ENCODE measurements around the gene MAN2A1. TPM values are rescaled to one million over a fixed set of nuclear protein-coding genes. Genes with fewer than 3 reads are reported as not detected.

The MAN2A1 gene
- total RNA-seq, 6 experiments from 2014 or later: 48.1 to 68.8 (median 61.9) TPM

DNA sequence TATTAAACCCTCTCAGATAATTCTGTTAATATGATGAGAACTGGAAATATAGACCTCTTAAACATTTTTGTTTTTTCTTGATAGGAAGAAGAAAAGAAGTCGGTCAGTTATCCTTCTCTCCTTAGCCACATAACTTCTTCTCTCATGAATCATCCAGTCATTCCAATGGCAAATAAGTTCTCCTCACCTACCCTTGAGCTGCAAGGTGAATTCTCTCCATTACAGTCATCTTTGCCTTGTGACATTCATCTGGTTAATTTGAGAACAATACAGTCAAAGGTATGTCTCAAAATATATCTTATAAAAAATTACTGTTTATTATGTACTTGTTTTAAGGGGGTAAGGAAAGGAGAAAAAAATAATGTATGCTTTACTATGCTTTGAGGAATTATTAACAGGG is 165.3 kb downstream of the MAN2A1 start:
- Histone ChIP-seq H3K9me3 (no peaks in the 10 kb centered on the region), H3K4me3 (no peak overlapping the region), H3K27me3 (no peaks in the 10 kb centered on the region), H3K4me1 (no peaks in the 10 kb centered on the region), H3K27ac (no peak overlapping the region), H3K36me3 (peaks cover 0 to 27% (median 5%) of the 10 kb centered on the region in 4 donors)
- intact Hi-C loops (cut with DNase I): no loop called here
- TF ChIP-seq CTCF (IDR thresholded peaks at IDR 0.05) (no peak), POLR2A (IDR thresholded peaks at IDR 0.05) (no peak)
- 94% methylated on average over 1 of the region's 1 CpG for WGBS (ENCODE audit: insufficient coverage, low coverage, low lambda C conversion rate, missing lambda C conversion rate)
- DNase-seq (no peak), ATAC-seq (no peak)

- peaks cover 0 to 26% (median 5%) of the 10 kb centered on the region in 4 donors for H3K36me3 ChIP-seq
- no peak overlapping the region for H3K4me3 ChIP-seq
- H3K9me3 ChIP-seq: no peaks in the 10 kb centered on the region
- peak; percentile 37 to 80 (median 63) for ATAC-seq
- intact Hi-C loops (cut with DNase I): no loop called here
- TF ChIP-seq CTCF (IDR thresholded peaks at IDR 0.05) (no peak), POLR2A (IDR thresholded peaks at IDR 0.05) (no peak)
- peak in 1 of 3 donors; percentile 30 for DNase-seq
- H3K27ac ChIP-seq: no peak overlapping the region
- no peaks in the 10 kb centered on the region for H3K4me1 ChIP-seq
- H3K27me3 ChIP-seq: no peaks in the 10 kb centered on the region
- 63% methylated on average over 7 of the region's 8 CpGs for WGBS (ENCODE audit: insufficient coverage, low coverage, low lambda C conversion rate, missing lambda C conversion rate)
Measured at GRCh38 chr5:109857405-109858031, 167.8 kb downstream of the MAN2A1 start.

GRCh38 chr5:109859537-109859936 is 169.8 kb downstream of the MAN2A1 start:
- no peak for DNase-seq
- Histone ChIP-seq H3K36me3 (peaks cover 0 to 27% (median 4%) of the 10 kb centered on the region in 4 donors), H3K4me3 (no peak overlapping the region), H3K4me1 (no peaks in the 10 kb centered on the region), H3K27ac (no peak overlapping the region), H3K27me3 (no peaks in the 10 kb centered on the region), H3K9me3 (no peaks in the 10 kb centered on the region)
- TF ChIP-seq CTCF (IDR thresholded peaks at IDR 0.05): no peak
- no peak for TF ChIP-seq POLR2A (IDR thresholded peaks at IDR 0.05)
- intact Hi-C loops (cut with DNase I): no loop called here
- ATAC-seq: no peak

DNA sequence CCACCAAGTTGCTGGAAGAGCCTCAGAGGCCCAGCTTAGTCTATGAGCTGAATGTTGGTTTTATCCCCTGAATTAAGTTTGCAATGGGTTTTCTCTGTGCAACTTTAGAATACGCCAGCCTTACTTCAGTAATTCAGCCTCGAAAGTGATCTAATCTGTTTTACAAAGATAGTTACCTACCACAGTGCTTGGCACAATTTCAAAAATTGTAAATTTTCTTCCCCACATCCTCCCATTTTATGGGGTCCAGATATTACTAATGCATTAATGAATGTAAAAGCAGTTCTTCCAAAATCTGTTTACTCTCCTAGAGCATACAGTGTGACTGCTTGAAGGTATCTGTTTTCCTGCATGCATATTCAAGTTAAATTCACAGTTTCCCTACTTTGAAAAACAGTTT is 172.6 kb downstream of the MAN2A1 start:
- DNase-seq (no peak), ATAC-seq (no peak)
- 94% methylated on average over 2 of the region's 2 CpGs for WGBS (ENCODE audit: insufficient coverage, low coverage, low lambda C conversion rate, missing lambda C conversion rate)
- Histone ChIP-seq H3K36me3 (peaks cover 0 to 24% (median 10%) of the 10 kb centered on the region in 4 donors), H3K27ac (no peak overlapping the region), H3K4me1 (no peaks in the 10 kb centered on the region), H3K4me3 (no peak overlapping the region), H3K9me3 (no peaks in the 10 kb centered on the region), H3K27me3 (no peaks in the 10 kb centered on the region)
- intact Hi-C loops (cut with DNase I): no loop called here
- TF ChIP-seq POLR2A (IDR thresholded peaks at IDR 0.05) (no peak), CTCF (IDR thresholded peaks at IDR 0.05) (no peak)

DNA sequence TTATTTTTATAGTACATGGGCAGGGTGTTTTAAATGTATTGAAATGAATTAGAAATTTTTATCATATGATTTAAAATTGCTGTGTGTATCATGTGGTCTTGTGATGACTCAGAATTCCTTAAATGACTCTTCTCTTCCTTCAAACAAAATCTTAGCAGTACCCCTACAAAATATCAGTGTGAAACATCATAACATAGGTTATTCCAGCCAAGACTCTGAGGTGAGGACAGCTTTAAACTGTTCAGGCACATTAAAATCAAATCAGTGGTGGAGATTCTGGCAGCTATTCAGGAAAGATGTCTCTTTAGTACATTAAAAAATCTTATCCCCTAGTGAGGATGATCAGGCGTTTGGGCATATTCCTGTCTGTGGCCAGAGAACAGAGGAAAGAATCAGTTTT is 174.0 kb downstream of the MAN2A1 start:
- ATAC-seq (no peak), DNase-seq (no peak)
- Histone ChIP-seq H3K36me3 (peaks cover 0 to 28% (median 11%) of the 10 kb centered on the region in 4 donors), H3K4me1 (no peaks in the 10 kb centered on the region), H3K9me3 (no peaks in the 10 kb centered on the region), H3K27me3 (no peaks in the 10 kb centered on the region), H3K4me3 (no peak overlapping the region), H3K27ac (no peak overlapping the region)
- TF ChIP-seq POLR2A (IDR thresholded peaks at IDR 0.05) (no peak), CTCF (IDR thresholded peaks at IDR 0.05) (no peak)
- intact Hi-C loops (cut with DNase I): no loop called here
- 83% methylated on average over 1 of the region's 1 CpG for WGBS (ENCODE audit: insufficient coverage, low coverage, low lambda C conversion rate, missing lambda C conversion rate)

Measured in right lobe of liver (tissue), 6 donors.